ENCODE measurements around the gene EVX2.

Gene EVX2

GRCh38 chr2:176035013-176035691 lies 48.6 kb downstream of the EVX2 start:
- H3K4me3 Mint-ChIP-seq = no peak overlapping the region
- no peak overlapping the region for H3K27ac Mint-ChIP-seq
- ATAC-seq = no peak
- DNase-seq = no peak
- H3K27me3 Mint-ChIP-seq = peaks cover 23% of the 10 kb centered on the region
- no peaks in the 10 kb centered on the region for H3K4me1 Mint-ChIP-seq
- no peaks in the 10 kb centered on the region for H3K9me3 Mint-ChIP-seq

- no peak for DNase-seq
- no peak for ATAC-seq
- Mint-ChIP-seq H3K9me3 (no peaks in the 10 kb centered on the region), H3K4me1 (no peaks in the 10 kb centered on the region), H3K27ac (no peak overlapping the region), H3K4me3 (no peak overlapping the region), H3K27me3 (peaks cover 7% of the 10 kb centered on the region)
Observed at GRCh38 chr2:176027806-176028205, 56.0 kb downstream of the EVX2 start.

Measured in stimulated activated naive CD8-positive, alpha-beta T cell treated with anti-CD3 and anti-CD28 coated beads, Interleukin-15, amount 100 ng/mL, for 72 hours (primary cell).